H1 (cell line): ENCODE measurements around the gene P2RY8. TPM values are rescaled to one million over a fixed set of nuclear protein-coding genes. Genes with fewer than 3 reads are reported as not detected.

Experiments
- CHD2 ChIP-seq: IDR thresholded peaks from 2 replicates; pipeline ENCODE4 v1.6.1; 2012; ENCODE audit warnings: low read length, improper control_type of control experiment
- CHD7 ChIP-seq: fragments of 300-600 bp; sonication (generic); IDR thresholded peaks from 2 replicates; pipeline ENCODE4 v1.7.1; 2012; ENCODE audit warnings: low read length, moderate library complexity, mild to moderate bottlenecking, inconsistent platforms; ENCODE audit not compliant: insufficient replicate concordance
- CTBP2 ChIP-seq: IDR thresholded peaks from 2 replicates; pipeline ENCODE4 v1.7.0; 2011; ENCODE audit warnings: borderline replicate concordance, mild to moderate bottlenecking, moderate library complexity, mixed read lengths, low read length; ENCODE audit not compliant: insufficient read depth, insufficient read length
- NRF1 ChIP-seq: IDR thresholded peaks from 2 replicates; pipeline ENCODE4 v1.6.1; 2011; ENCODE audit warnings: mild to moderate bottlenecking, low read depth, low read length, improper control_type of control experiment
- TCF12 ChIP-seq: IDR thresholded peaks from 2 replicates; pipeline ENCODE4 v1.6.1; 2011; ENCODE audit warnings: low read depth, mild to moderate bottlenecking, low read length
- polyA plus RNA-seq, 7 experiments: library from polyadenylated mRNA; depleted of rRNA in 3 of 7; stranded (reverse) in 5 of 7; unstranded in 2 of 7; fragments of >200 nt in 5 of 7; fragments of 200-250 nt in 2 of 7; gene quantifications; 1 replicate in 5 of 7; 2 replicates in 1 of 7; 4 replicates in 1 of 7; pipeline versions ENCODE4 v1.2.1 to v1.2.3, GENCODE V29; 2011 to 2013; ENCODE audit warnings: missing spikeins in 2 of 7, mixed read lengths in 2 of 7
- total RNA-seq: library from RNA; stranded (reverse); fragmentation: NEBNext Ultra II Directional; extraction: Animal tissue kit (Norgen Biotek cat#: 25700); gene quantifications from 2 replicates; pipeline ENCODE4 v1.2.1, GENCODE V29; 2021

The P2RY8 gene
- total and polyA plus RNA-seq, 2 of the 8 experiments (the other 6 are each of a cell fraction or from before 2014, with no cell fraction given): 0.09 to 0.15 TPM

GRCh38 chrX:1430451-1430850 is 106.5 kb downstream of the P2RY8 start (continued):
- TF ChIP-seq NRF1 (no peak), CHD7 (no peak), TCF12 (no peak), CTBP2 (no peak), CHD2 (no peak)
